GM20000 (cell line): ENCODE data around the gene RAD18.

Experiments
- DNase-seq: peaks from one replicate; pipeline ENCODE4 v3.0.0; 2012; ENCODE audit warnings: low spot score
- TF ChIP-seq, protein P1 (sequence below): IDR thresholded peaks from 2 replicates; pipeline ENCODE4 v1.5.1; 2012; ENCODE audit warnings: mild to moderate bottlenecking, control low read depth; ENCODE audit errors: extremely low read depth, missing control alignments

Gene RAD18, protein sequence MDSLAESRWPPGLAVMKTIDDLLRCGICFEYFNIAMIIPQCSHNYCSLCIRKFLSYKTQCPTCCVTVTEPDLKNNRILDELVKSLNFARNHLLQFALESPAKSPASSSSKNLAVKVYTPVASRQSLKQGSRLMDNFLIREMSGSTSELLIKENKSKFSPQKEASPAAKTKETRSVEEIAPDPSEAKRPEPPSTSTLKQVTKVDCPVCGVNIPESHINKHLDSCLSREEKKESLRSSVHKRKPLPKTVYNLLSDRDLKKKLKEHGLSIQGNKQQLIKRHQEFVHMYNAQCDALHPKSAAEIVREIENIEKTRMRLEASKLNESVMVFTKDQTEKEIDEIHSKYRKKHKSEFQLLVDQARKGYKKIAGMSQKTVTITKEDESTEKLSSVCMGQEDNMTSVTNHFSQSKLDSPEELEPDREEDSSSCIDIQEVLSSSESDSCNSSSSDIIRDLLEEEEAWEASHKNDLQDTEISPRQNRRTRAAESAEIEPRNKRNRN

DNA sequence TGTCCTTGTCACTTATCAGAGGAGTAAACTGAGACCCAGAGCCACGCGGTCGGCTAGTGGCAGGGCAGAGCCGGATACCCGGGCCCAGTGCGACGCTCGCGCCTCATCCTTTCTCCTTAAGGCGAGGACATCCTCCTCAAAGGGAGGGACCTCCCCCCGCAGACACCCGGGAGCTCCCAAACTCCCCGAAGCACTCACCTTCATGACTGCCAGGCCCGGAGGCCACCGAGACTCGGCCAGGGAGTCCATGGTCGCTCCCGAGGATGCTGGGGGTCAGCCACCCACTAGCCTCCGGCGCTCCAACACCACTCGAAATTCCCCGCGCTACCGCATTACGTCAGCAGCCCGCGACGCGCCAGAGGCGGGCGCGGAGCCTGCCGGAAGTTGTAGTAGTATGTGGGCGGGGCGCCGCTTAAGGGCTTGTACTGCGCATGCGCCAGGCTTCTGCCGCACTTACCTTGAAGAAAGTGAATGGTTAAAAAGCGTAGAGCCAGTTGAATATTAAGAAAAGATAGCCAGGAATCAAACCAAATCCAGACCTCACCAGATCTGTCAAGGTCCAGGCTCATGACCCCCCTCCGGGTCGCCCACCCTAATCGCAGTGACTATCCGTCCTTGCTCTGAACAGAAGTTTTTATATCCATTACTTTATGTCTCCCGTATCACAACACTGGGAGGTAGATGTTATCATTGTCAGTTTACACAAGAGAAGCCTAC is at the start of gene RAD18:
TSS of gene RAD18 (minus strand) at position 336 of the 717 bp plus-strand sequence. CDS start at position 249, 87 bp downstream.
- DNase-seq: peak; percentile 89
- TF ChIP-seq, protein P1, sequence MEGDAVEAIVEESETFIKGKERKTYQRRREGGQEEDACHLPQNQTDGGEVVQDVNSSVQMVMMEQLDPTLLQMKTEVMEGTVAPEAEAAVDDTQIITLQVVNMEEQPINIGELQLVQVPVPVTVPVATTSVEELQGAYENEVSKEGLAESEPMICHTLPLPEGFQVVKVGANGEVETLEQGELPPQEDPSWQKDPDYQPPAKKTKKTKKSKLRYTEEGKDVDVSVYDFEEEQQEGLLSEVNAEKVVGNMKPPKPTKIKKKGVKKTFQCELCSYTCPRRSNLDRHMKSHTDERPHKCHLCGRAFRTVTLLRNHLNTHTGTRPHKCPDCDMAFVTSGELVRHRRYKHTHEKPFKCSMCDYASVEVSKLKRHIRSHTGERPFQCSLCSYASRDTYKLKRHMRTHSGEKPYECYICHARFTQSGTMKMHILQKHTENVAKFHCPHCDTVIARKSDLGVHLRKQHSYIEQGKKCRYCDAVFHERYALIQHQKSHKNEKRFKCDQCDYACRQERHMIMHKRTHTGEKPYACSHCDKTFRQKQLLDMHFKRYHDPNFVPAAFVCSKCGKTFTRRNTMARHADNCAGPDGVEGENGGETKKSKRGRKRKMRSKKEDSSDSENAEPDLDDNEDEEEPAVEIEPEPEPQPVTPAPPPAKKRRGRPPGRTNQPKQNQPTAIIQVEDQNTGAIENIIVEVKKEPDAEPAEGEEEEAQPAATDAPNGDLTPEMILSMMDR: no peak

DNA sequence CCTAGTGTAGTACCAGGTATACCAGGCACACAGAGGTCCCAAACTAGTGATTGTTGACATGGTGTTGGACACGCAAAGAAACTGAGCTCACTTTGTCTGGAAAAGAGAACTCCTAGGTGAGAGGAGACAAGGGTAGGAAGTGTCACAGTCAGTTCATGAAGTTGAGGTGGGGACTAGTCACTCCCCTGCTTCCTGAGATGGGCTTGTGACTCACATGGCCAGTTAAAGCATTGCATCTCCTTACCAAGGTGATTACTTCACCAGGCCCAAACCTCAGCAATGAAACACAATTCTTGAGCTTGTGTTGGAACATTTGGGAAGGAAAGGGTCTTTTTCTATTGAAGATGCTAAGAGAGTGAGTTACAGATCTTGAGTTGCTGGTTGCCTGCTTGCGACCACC is 49.2 kb upstream of the RAD18 start:
- TF ChIP-seq, protein P1: no peak
- DNase-seq: no peak

DNA sequence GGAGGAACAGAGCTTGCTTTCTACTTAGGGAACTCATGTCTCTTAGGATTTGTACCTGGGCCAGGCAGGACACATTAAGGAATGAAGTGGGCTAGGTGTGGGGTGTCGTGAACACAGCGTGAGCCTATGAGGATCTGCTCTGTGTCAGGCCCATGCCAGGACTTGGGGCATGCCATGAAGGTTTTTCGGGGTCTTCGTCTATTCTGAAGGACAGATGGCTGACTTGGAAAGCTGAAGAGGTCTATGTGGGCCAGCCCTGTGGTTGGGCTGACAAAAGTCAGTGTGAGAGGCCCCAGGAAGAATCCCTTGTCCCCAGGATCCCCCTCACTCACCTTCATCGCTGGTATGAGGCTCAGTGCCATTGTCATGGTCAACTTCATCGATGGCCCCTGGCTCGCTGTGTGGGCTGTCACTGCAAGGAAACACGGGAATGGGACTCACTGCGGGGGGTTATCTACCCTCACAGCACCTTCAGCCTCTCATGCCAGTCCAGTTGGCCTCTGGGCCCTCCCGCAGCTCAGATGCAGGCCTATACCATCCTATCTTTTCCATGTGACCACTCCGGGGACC is 46.8 kb upstream of the RAD18 start:
- DNase-seq: no peak
- TF ChIP-seq, protein P1: no peak

DNA sequence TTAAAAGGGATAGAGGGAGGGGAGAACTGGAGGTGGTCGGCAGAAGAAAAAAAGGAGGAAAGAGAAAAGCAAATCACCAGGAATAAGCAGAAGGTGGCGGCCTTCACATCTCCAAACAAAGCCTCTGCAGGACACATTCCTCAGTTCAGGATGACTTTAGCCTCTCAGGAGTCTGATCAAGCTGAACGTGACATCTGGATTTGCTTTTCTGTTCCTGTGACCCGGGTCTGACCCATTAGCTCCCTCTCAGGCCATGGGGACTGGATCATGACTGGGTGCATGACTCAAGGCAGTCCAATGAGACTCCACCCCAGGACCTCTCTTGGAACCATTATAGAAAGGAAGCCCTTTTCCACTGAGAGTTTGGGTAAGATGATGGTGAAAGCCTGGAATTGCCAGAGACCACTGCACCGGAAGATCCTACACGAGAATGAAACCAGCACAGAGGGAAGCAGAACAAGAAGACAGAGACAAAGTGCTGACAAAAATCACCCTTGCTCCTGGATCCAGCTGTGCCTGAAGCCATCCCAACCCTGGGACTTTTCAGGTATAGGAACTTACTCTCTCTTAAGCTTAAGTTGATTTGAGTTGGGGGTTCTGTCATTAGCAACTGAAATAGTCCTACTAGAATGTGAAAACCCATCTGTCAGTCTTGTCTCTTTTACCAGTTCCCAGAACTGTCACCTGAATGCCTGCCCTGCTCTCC is 45.4 kb upstream of the RAD18 start:
- no peak for DNase-seq

DNA sequence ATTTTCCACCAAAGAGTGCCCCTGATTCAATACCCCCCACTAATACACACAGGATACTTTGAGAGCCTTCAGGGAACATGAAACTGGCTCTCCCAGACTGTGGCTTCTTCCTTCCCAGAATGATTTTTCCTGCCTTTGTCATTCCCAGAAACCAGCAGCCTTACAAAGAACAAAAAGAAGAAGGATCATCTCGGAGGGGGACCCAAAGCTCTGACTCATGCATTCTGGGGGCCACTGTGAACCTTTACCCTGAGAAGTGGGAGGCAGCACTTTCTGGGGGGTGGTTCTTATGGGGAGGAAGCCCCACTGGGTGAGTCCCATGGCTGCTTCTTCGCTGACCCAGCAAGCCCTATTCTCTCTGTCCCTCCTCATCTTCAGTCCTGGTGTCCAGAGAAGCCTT is 44.7 kb upstream of the RAD18 start:
- TF ChIP-seq, protein P1: no peak
- DNase-seq: no peak

More for the DNA sequence above, 45.4 kb upstream of the RAD18 start:
- TF ChIP-seq, protein P1: no peak

DNA sequence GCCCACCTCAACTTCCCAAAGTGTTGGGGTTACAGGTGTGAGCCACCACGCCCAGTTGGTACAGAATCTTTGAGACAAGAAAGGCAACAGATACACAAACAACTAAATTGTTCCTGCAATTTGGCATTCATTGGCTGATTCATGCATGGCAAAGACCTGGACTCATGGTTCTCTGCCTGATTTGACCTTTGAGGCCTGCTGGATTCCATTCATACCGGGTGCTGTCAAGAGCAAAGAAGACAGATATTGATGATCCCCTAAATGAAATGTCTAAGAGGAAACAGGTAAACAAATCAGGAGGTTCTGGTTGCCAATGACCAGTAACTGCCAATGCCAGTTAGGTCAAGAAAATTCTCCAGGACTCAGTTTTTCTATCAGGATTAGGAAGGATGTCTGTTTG is 43.9 kb upstream of the RAD18 start:
- TF ChIP-seq, protein P1: no peak
- DNase-seq: no peak
